Measurements from ENCODE around the gene GNG12.

GRCh38 chr1:67705735-67706453 lies 127.4 kb downstream of the GNG12 start:
- TF ChIP-seq EZH2 (IDR thresholded peaks at IDR 0.05; ENCODE audit: low read length) (no peak), CTCF (optimal IDR thresholded peaks at IDR 0.05 in 1 of 3, IDR thresholded peaks at IDR 0.05 in 1 of 3, conservative IDR thresholded peaks at IDR 0.05 in 1 of 3; ENCODE audit: extremely low read depth in 1 of 3, insufficient read depth in 2 of 3, low read length in 3 of 3) (no peak)

All from keratinocyte (primary cell).